Mesothelial cell of epicardium (in vitro differentiated cells): Measurements from ENCODE around the gene TNPO1. TPM values are rescaled to one million over a fixed set of nuclear protein-coding genes. Genes with fewer than 3 reads are reported as not detected.

Source experiments
- DNase-seq, 2 experiments: peaks; one replicate each; pipeline ENCODE4 v3.0.0; 2021; ENCODE audit warnings: low spot score in 2 of 2; ENCODE audit not compliant: unreplicated experiment in 2 of 2
- H3K27ac Mint-ChIP-seq: 2 replicates; pipeline ENCODE4 v1.8.0; 2021; ENCODE audit warnings: mixed read lengths
- H3K27me3 Mint-ChIP-seq: 2 replicates; pipeline ENCODE4 v1.8.0; 2021; ENCODE audit warnings: low read depth, mixed read lengths
- H3K36me3 Mint-ChIP-seq: 2 replicates; pipeline ENCODE4 v1.8.0; 2021; ENCODE audit warnings: mixed read lengths
- H3K4me1 Mint-ChIP-seq: 2 replicates; pipeline ENCODE4 v1.8.0; 2021; ENCODE audit warnings: mixed read lengths
- H3K4me3 Mint-ChIP-seq: 2 replicates; pipeline ENCODE4 v1.8.0; 2021; ENCODE audit warnings: mild to moderate bottlenecking, moderate library complexity, mixed read lengths
- H3K9me3 Mint-ChIP-seq: 2 replicates; pipeline ENCODE4 v1.8.0; 2021; ENCODE audit warnings: mixed read lengths
- total RNA-seq: library from RNA; stranded (reverse); gene quantifications from 3 replicates; pipeline ENCODE4 v1.2.1, GENCODE V29; 2021
- TF ChIP-seq, protein P1 (sequence below): fragments of 200-600 bp; sonication (generic); IDR thresholded peaks from one replicate; pipeline ENCODE4 v1.5.0; 2021; ENCODE audit warnings: antibody characterized with exemption; ENCODE audit not compliant: unreplicated experiment

TNPO1 gene
- total RNA-seq, 1 donor from 2014 or later, result 127 TPM

DNA sequence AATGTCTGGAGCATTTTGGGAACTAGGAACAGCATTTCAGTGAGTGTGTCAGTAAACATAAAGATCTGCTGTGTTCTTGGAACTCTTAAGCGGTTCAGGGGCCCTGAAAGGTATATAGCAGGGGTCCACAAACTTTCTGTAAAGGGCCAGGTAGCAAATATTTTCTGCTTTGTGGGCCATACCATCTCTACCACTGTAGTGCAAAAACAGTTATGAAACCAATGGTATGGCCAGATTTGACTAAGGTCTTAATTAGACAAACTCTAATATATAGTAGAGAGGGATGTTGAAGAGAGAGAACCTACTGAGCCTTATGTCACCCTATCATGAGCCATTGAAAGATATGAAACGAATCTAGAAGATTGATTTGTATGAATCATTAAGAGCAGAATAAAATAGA lies 5.3 kb downstream of the TNPO1 start:
- Mint-ChIP-seq H3K27me3 (no peaks in the 10 kb centered on the region), H3K36me3 (peaks cover 4% of the 10 kb centered on the region), H3K4me3 (no peak overlapping the region), H3K27ac (no peak overlapping the region), H3K4me1 (peaks cover 27% of the 10 kb centered on the region), H3K9me3 (no peaks in the 10 kb centered on the region)
- TF ChIP-seq, protein P1, sequence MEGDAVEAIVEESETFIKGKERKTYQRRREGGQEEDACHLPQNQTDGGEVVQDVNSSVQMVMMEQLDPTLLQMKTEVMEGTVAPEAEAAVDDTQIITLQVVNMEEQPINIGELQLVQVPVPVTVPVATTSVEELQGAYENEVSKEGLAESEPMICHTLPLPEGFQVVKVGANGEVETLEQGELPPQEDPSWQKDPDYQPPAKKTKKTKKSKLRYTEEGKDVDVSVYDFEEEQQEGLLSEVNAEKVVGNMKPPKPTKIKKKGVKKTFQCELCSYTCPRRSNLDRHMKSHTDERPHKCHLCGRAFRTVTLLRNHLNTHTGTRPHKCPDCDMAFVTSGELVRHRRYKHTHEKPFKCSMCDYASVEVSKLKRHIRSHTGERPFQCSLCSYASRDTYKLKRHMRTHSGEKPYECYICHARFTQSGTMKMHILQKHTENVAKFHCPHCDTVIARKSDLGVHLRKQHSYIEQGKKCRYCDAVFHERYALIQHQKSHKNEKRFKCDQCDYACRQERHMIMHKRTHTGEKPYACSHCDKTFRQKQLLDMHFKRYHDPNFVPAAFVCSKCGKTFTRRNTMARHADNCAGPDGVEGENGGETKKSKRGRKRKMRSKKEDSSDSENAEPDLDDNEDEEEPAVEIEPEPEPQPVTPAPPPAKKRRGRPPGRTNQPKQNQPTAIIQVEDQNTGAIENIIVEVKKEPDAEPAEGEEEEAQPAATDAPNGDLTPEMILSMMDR, result no peak
- DNase-seq, result no peak

DNA sequence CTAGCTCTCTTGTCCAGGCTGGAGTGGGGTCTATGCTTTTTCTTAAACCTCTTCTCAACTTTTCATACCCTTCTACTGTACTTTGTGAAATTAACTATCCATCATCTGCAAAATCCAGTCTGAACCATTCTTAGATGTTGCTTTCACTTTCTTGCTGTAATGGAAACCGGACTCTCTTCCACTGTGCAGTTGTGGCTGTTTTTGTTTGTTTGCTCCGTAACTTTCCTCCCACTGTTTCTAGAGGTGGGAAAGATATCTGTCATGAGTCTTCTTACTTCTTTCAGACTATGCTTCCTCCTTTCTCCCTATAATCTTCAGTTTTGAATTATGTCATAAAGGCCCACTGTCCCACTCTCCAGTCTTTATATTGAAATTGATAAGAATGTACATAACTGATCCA lies 6.5 kb downstream of the TNPO1 start:
- no peak for DNase-seq
- Mint-ChIP-seq H3K9me3 (no peaks in the 10 kb centered on the region), H3K27ac (no peak overlapping the region), H3K4me1 (peaks cover 23% of the 10 kb centered on the region), H3K27me3 (no peaks in the 10 kb centered on the region), H3K36me3 (peaks cover 4% of the 10 kb centered on the region), H3K4me3 (no peak overlapping the region)
- TF ChIP-seq, protein P1, result no peak

- no peak overlapping the region for H3K4me3 Mint-ChIP-seq
- peaks cover 9% of the 10 kb centered on the region for H3K4me1 Mint-ChIP-seq
- H3K27ac Mint-ChIP-seq, result no peak overlapping the region
- no peak for DNase-seq
- H3K9me3 Mint-ChIP-seq, result no peaks in the 10 kb centered on the region
- TF ChIP-seq, protein P1, result no peak
- H3K36me3 Mint-ChIP-seq, result no peaks in the 10 kb centered on the region
- H3K27me3 Mint-ChIP-seq, result no peaks in the 10 kb centered on the region
Observed at GRCh38 chr5:72829707-72830106, 13.2 kb downstream of the TNPO1 start.

DNA sequence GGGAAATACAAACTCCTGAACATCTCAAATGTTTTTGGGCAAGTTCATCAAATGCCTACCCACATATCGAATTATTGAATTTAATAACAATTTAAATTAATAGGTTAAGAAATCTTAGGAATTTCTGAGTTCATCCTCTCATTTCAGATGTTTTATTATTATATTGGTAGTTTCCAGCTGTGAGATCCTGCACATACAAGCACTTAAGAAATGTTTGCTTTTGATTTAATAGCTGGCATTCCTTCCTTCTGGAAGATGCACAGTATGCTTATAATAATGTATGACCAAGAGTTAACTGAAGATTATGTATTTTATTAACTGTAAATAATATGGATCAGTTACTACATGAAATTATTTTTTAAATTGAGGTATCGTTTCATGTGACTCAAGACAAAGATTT lies 13.9 kb downstream of the TNPO1 start:
- DNase-seq, result no peak
- H3K4me3 Mint-ChIP-seq, result no peak overlapping the region
- H3K9me3 Mint-ChIP-seq, result no peaks in the 10 kb centered on the region
- peaks cover 9% of the 10 kb centered on the region for H3K4me1 Mint-ChIP-seq
- TF ChIP-seq, protein P1, result no peak
- no peak overlapping the region for H3K27ac Mint-ChIP-seq
- no peaks in the 10 kb centered on the region for H3K36me3 Mint-ChIP-seq
- no peaks in the 10 kb centered on the region for H3K27me3 Mint-ChIP-seq

- H3K27me3 Mint-ChIP-seq, result no peaks in the 10 kb centered on the region
- DNase-seq, result no peak
- no peaks in the 10 kb centered on the region for H3K36me3 Mint-ChIP-seq
- H3K4me1 Mint-ChIP-seq, result peaks cover 17% of the 10 kb centered on the region
- TF ChIP-seq, protein P1, result no peak
- no peak overlapping the region for H3K27ac Mint-ChIP-seq
- no peaks in the 10 kb centered on the region for H3K9me3 Mint-ChIP-seq
- H3K4me3 Mint-ChIP-seq, result no peak overlapping the region
Observed at GRCh38 chr5:72831685-72832084, 15.2 kb downstream of the TNPO1 start.

DNA sequence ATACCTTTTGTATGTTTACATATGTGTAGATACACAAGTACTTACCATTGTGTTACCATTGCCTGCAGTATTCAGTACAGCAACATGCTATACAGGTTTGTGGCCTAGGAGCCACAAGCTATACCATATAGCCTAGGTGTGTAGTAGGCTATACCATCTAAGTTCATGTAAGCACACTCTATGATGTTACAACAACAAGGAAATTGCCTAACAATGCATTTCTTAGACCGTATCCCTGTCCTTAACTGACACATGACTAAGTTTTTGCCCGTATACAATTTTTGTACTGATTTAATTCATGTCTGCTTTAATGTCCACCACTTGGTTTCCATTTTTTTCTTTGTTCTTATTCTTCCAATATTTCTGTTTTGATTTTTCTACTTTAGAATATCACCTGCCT lies 18.5 kb downstream of the TNPO1 start:
- peaks cover 2% of the 10 kb centered on the region for H3K9me3 Mint-ChIP-seq
- no peak overlapping the region for H3K27ac Mint-ChIP-seq
- no peak overlapping the region for H3K4me3 Mint-ChIP-seq
- peaks cover 20% of the 10 kb centered on the region for H3K4me1 Mint-ChIP-seq
- H3K27me3 Mint-ChIP-seq, result no peaks in the 10 kb centered on the region
- TF ChIP-seq, protein P1, result no peak
- H3K36me3 Mint-ChIP-seq, result no peaks in the 10 kb centered on the region
- no peak for DNase-seq
